Activated CD4-positive, CD25-positive, alpha-beta regulatory T cell treated with anti-CD3 and anti-CD28 coated beads, Interleukin-2, amount 50 U/mL, for 24 hours (primary cell): ENCODE measurements around the gene C5orf47.

ENCODE experiments used
- ATAC-seq, 2 donors: fragments of 150-1000 bp; cut with Tn5 transposase; one replicate each; pipeline ENCODE4 v1.10.0; 2021; ENCODE audit warnings: mild to moderate bottlenecking in 1 of 2, moderate library complexity in 1 of 2

Gene C5orf47, protein sequence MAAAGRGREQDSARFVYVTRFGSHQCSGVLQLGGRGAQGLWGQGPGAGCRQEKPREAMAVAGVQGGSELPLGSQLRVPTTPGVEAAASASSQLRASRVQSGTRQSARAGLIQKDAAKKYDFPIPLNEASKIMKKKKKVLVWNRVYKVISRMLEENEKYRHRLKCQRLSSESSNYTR

GRCh38 chr5:173988554-173989431 is at the start of gene C5orf47:
Gene C5orf47, plus strand, starts transcription at chr5:173989170. Its CDS starts 94 bp downstream, at chr5:173989264.
- ATAC-seq: no peak

DNA sequence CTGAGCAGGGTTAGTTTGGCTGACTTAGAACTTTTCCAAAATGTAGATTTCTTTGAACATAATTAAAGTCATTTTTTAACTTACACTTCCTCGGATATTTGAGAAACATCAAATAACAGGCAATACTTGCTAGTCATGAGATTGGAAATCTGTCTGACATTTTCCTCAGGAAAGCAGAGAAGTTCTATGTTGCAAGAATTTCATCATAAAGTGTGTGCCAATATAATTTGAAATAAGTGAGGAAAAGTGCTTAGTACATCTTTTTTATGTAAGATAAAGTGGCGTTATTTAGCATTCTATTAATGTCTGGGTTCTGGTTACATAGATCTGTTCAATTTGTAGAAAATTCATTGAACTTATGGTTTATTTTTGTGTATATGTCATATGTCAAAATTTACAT is 48.7 kb upstream of the C5orf47 start:
- no peak for ATAC-seq

GRCh38 chr5:173941102-173941501 is 47.9 kb upstream of the C5orf47 start:
- no peak for ATAC-seq

- no peak for ATAC-seq
These were observed 47.1 kb upstream of the C5orf47 start for GRCh38 chr5:173941758-173942401.

- no peak for ATAC-seq
These were observed 44.5 kb upstream of the C5orf47 start for GRCh38 chr5:173944511-173944910.

DNA sequence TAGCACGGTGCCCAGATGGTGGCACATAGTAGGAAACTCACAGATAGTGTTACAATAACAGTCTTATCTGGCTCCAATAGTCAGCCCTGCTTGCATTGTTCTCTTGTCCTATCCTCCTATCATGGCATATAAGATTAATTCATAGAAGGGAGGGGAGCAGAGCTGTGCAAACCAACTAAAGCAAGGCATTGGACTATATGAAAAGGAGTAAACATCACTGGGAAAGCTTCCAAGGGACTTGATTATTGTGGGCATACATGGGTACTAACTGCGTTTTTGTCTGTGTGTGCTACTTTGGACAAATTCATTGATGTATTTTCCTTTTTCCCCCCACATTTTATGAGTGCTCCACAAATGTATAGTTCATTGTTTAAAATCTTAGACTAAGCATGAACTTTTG is 43.8 kb upstream of the C5orf47 start:
- no peak for ATAC-seq

- no peak for ATAC-seq
These were observed 42.6 kb upstream of the C5orf47 start for GRCh38 chr5:173946323-173946722.

DNA sequence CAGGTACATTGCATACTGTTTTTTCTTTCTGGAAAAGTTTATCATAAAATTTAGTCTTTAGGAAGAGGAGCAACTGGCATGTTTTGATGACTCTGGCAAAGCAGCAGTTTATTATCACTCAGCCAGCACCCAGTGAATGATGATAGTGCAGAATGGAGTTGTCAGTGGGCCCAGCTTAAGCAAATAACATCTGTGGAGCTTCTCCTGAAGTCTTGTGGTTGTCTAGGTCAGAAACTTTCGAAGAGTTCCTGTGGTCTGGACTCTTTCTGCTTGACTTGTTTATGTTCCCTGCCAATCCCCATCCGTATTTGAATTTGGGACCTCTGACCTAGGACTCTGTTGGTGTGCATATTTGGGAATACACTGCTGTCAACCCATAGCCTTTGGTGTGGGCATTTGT is 38.1 kb upstream of the C5orf47 start:
- ATAC-seq: no peak

DNA sequence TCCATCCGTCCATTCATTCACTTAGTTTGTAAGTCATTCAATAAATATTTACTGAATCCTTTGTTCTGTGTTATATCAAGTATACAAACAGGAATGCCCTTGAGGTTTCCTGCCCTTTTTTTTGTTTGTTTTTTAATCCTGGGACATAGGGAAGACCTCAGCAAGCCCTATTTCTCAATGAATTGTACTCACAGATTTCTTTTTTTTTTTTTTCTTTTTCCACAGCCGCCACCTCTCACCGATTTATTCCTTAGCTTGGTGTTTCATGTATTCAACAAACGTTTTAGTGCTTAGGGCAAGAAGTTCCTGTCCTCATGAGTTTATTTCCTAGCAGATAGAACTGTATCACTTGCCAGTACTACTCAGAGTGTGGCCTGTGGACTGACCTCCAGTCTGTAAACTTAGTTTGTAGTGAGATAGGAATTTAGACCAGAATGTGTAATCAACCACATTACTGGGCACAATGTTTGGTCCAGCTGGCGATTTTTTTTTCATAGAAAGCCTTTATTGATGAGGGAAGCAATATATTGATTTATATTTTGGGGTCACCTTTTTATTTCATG is 35.4 kb upstream of the C5orf47 start:
- ATAC-seq: no peak

DNA sequence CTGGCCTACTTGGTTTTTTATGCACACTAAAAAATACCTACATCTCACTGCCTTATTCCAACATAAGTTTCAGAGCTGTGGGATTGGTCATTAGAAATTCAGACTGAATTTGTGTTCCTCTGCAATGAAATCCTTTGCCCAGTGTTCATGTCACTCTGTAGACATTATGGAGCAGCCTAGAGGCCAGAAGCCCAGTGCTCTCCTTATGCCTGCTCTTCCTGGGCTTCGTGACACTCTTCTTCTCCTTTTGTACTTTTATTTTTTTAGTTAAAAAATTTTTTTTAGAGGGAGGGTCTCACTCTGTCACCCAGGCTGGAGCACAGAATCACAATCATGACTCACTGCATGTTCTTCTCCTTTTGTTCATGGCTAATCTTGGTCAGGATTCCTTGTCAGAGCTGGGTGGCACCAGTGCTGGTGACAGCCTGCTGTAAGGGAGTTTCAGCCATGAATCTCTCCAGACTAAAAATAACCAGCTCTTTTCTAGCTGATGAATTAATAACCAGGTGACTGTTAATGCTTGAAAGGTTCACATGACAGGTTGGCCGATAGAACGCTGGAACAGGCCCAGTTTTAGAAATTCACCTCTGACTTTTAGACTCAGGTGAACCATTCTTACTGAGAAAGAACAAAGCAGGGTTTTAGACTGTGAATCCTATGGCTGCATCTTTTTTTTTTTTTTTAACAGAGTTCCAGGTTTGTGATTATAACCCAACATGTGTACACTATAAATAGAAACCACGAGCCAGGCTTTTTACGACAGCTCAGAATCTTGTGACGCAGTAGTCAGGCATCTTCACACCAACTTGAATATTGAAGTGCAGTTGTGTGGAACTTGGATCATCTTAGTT is 34.1 kb upstream of the C5orf47 start:
- no peak for ATAC-seq

DNA sequence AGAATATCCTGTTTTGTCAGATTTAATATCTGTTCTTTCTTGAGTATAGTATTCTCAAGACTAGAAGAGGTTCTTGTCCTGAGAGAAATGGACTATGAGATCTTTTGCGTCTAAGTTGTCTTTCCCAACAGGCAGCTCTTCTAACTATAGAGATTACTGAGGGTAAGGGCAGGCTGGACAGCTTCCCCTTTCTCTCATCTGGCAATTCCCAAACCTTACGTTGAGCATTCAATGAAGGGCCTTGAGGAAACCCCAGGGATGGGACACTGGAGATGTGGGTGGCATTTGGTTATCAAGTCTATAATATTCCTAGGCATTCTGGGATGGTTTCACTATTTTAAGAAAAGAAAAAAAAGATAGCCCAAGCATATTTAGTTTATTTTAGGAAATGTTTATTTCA is 28.0 kb upstream of the C5orf47 start:
- no peak for ATAC-seq

- ATAC-seq: no peak
These were observed 27.6 kb upstream of the C5orf47 start for GRCh38 chr5:173961418-173961817.

- no peak for ATAC-seq
These were observed 26.5 kb upstream of the C5orf47 start for GRCh38 chr5:173962436-173962972.

GRCh38 chr5:173963182-173963838 is 25.7 kb upstream of the C5orf47 start:
- ATAC-seq: no peak

- no peak for ATAC-seq
These were observed 25.0 kb upstream of the C5orf47 start for GRCh38 chr5:173963867-173964441.

- no peak for ATAC-seq
These were observed 24.5 kb upstream of the C5orf47 start for GRCh38 chr5:173964506-173964905.

- no peak for ATAC-seq
These were observed 21.7 kb upstream of the C5orf47 start for GRCh38 chr5:173967241-173967640.

DNA sequence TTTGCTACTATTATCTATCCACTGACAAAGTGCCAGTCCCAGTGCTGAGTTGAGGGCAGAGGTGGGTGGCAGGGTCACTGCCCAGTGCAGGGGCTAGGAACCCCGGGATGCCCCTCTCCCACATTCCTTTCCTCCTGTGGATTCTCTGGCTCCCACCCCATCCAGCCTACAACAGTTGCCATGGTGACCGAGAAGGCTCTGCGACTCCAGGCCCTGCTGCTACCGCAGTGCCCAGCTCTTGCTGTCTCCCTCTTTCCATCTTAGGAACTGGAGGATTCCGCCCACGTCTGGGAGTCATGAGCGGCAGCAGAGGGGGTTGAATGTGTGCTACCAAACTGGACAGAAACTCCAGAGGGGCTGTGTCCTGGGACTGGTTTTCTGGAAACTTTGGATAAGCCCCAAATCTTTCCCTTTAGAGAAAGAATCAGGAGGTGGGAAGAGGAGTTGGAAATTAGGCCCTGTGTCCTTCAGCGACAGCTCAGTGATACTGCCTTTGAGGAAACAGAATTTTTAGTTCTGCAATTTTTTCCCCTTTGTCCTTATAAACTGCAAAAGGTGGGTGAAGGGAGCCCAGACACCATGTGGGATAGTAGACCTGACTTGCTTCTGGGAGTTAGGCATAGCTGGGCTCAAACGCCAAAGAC is 20.7 kb upstream of the C5orf47 start:
- ATAC-seq: no peak

- no peak for ATAC-seq
These were observed 19.6 kb upstream of the C5orf47 start for GRCh38 chr5:173969167-173970049.
